ENCODE results near the gene CLDN6. TPM values are rescaled to one million over a fixed set of nuclear protein-coding genes. Genes with fewer than 3 reads are reported as not detected.

CLDN6 gene
- total and polyA plus RNA-seq, 7 donors = 0.05 to 5.5 (median 0.45) TPM; not detected in 4

GRCh38 chr16:3012246-3012645 is 5.7 kb downstream of the CLDN6 start:
- ATAC-seq = no peak
- TF ChIP-seq, protein P1, sequence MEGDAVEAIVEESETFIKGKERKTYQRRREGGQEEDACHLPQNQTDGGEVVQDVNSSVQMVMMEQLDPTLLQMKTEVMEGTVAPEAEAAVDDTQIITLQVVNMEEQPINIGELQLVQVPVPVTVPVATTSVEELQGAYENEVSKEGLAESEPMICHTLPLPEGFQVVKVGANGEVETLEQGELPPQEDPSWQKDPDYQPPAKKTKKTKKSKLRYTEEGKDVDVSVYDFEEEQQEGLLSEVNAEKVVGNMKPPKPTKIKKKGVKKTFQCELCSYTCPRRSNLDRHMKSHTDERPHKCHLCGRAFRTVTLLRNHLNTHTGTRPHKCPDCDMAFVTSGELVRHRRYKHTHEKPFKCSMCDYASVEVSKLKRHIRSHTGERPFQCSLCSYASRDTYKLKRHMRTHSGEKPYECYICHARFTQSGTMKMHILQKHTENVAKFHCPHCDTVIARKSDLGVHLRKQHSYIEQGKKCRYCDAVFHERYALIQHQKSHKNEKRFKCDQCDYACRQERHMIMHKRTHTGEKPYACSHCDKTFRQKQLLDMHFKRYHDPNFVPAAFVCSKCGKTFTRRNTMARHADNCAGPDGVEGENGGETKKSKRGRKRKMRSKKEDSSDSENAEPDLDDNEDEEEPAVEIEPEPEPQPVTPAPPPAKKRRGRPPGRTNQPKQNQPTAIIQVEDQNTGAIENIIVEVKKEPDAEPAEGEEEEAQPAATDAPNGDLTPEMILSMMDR (IDR thresholded peaks at IDR 0.05) = no peak

GRCh38 chr16:3010510-3010909 is 7.5 kb downstream of the CLDN6 start:
- 83 to 88% (median 86%) methylated on average over 8 of the region's 8 CpGs for WGBS, 3 donors
- DNase-seq (no peak), ATAC-seq (no peak)
- no peak overlapping the region for H3K27ac ChIP-seq
- TF ChIP-seq, protein P1 (IDR thresholded peaks at IDR 0.05) = no peak
- H3K4me1 ChIP-seq = no peaks in the 10 kb centered on the region
- H3K27me3 ChIP-seq (ENCODE audit: insufficient read depth in 3 of 3, low read length in 2 of 3) = peaks cover 0 to 35% (median 19%) of the 10 kb centered on the region in 3 donors
- H3K4me3 ChIP-seq = no peak overlapping the region
- intact Hi-C loops (cut with DNase I) = no loop called here
- no peaks in the 10 kb centered on the region for H3K9me3 ChIP-seq
- H3K36me3 ChIP-seq (ENCODE audit: insufficient read depth in 1 of 2, low read depth in 1 of 2) = peaks cover 0 to 16% of the 10 kb centered on the region in 2 donors

More at GRCh38 chr16:3012246-3012645, 5.7 kb downstream of the CLDN6 start:
- intact Hi-C loops (cut with DNase I) = no loop called here
- H3K27ac ChIP-seq = no peak overlapping the region
- peaks cover 0 to 3% of the 10 kb centered on the region in 2 donors for H3K36me3 ChIP-seq (ENCODE audit: insufficient read depth in 1 of 2, low read depth in 1 of 2)
- H3K4me1 ChIP-seq = no peaks in the 10 kb centered on the region
- no peak overlapping the region for H3K4me3 ChIP-seq
- peaks cover 0 to 38% (median 15%) of the 10 kb centered on the region in 3 donors for H3K27me3 ChIP-seq (ENCODE audit: insufficient read depth in 3 of 3, low read length in 2 of 3)
- no peaks in the 10 kb centered on the region for H3K9me3 ChIP-seq
- WGBS, 3 donors = 7 to 10% (median 8%) methylated on average over 16 to 19 of the region's 19 CpGs
- DNase-seq = no peak

GRCh38 chr16:3009568-3010390 is 8.2 kb downstream of the CLDN6 start:
- Histone ChIP-seq H3K27me3 (ENCODE audit: insufficient read depth in 3 of 3, low read length in 2 of 3) (peaks cover 0 to 35% (median 17%) of the 10 kb centered on the region in 3 donors), H3K36me3 (ENCODE audit: insufficient read depth in 1 of 2, low read depth in 1 of 2) (peaks cover 0 to 16% of the 10 kb centered on the region in 2 donors), H3K4me3 (no peak overlapping the region), H3K9me3 (no peaks in the 10 kb centered on the region), H3K27ac (no peak overlapping the region), H3K4me1 (peaks cover 3% of the 10 kb centered on the region)
- 40 to 49% (median 42%) methylated on average over 20 to 21 of the region's 21 CpGs for WGBS, 3 donors
- intact Hi-C loops (cut with DNase I) = no loop called here
- DNase-seq (no peak), ATAC-seq (no peak)
- TF ChIP-seq, protein P1 (IDR thresholded peaks at IDR 0.05) = no peak

GRCh38 chr16:3008690-3009037 is 9.3 kb downstream of the CLDN6 start:
- intact Hi-C loops (cut with DNase I) = no loop called here
- Histone ChIP-seq H3K27me3 (ENCODE audit: insufficient read depth in 3 of 3, low read length in 2 of 3) (peaks cover 0 to 28% (median 13%) of the 10 kb centered on the region in 3 donors), H3K4me3 (no peak overlapping the region), H3K27ac (no peak overlapping the region), H3K9me3 (no peaks in the 10 kb centered on the region), H3K4me1 (peaks cover 3% of the 10 kb centered on the region), H3K36me3 (ENCODE audit: insufficient read depth in 1 of 2, low read depth in 1 of 2) (peaks cover 0 to 16% of the 10 kb centered on the region in 2 donors)
- TF ChIP-seq, protein P1 (IDR thresholded peaks at IDR 0.05) = no peak
- DNase-seq (no peak), ATAC-seq (no peak)
- WGBS, 3 donors = 48 to 66% (median 58%) methylated on average over 4 of the region's 4 CpGs

Measured in psoas muscle (tissue), 8 donors.